Osteoblast (primary cell): Measurements from ENCODE around the gene UQCC5. TPM values are rescaled to one million over a fixed set of nuclear protein-coding genes. Genes with fewer than 3 reads are reported as not detected.

ENCODE experiments used
- DNase-seq: peaks from one replicate; pipeline ENCODE4 v3.0.0; 2011; ENCODE audit warnings: low spot score, mixed read lengths; ENCODE audit not compliant: insufficient read length; ENCODE audit errors: missing footprints
- H2AFZ ChIP-seq: 2 replicates; pipeline ENCODE4 v1.6.0; 2011; ENCODE audit warnings: mild to moderate bottlenecking, low read length
- H3K27ac ChIP-seq: 2 replicates; pipeline ENCODE4 v1.5.1; 2011; ENCODE audit warnings: mild to moderate bottlenecking, low read depth, low read length, moderate library complexity
- H3K27me3 ChIP-seq: 2 replicates; pipeline ENCODE4 v1.6.0; 2012; ENCODE audit warnings: mild to moderate bottlenecking, control low read depth, inconsistent platforms, low read length, moderate library complexity; ENCODE audit not compliant: insufficient read depth
- H3K36me3 ChIP-seq: 2 replicates; pipeline ENCODE4 v1.5.1; 2011; ENCODE audit warnings: mild to moderate bottlenecking, low read length, control low read depth, moderate library complexity; ENCODE audit not compliant: insufficient read depth
- H3K4me1 ChIP-seq: 2 replicates; pipeline ENCODE4 v1.5.1; 2011; ENCODE audit warnings: mild to moderate bottlenecking, low read length, control low read depth, moderate library complexity; ENCODE audit not compliant: insufficient read depth
- H3K4me2 ChIP-seq: 2 replicates; pipeline ENCODE4 v1.6.0; 2011; ENCODE audit warnings: mild to moderate bottlenecking, low read length; ENCODE audit not compliant: insufficient read depth
- H3K4me3 ChIP-seq: fragments of 200-600 bp; sonication (generic); 3 replicates; pipeline ENCODE4 v1.5.1; 2012; ENCODE audit warnings: mild to moderate bottlenecking, low read length, inconsistent platforms; ENCODE audit not compliant: insufficient read depth
- H3K79me2 ChIP-seq: 2 replicates; pipeline ENCODE4 v1.6.0; 2012; ENCODE audit warnings: mild to moderate bottlenecking, low read length, control low read depth, inconsistent platforms; ENCODE audit not compliant: insufficient read depth
- H3K9me3 ChIP-seq: 2 replicates; pipeline ENCODE4 v1.5.1; 2011; ENCODE audit warnings: low read depth, low read length, control low read depth
- H4K20me1 ChIP-seq: 2 replicates; pipeline ENCODE4 v1.6.0; 2012; ENCODE audit warnings: mild to moderate bottlenecking, low read length, control low read depth; ENCODE audit not compliant: insufficient read depth
- total RNA-seq: library from RNA; depleted of rRNA; stranded (reverse); fragments of >200 nt; gene quantifications from 2 replicates; pipeline ENCODE4 v1.2.3, GENCODE V29; 2012
- TF ChIP-seq, protein P1 (sequence below): IDR thresholded peaks from 2 replicates; pipeline ENCODE4 v1.5.1; 2011; ENCODE audit warnings: mild to moderate bottlenecking, low read depth, low read length, moderate library complexity; ENCODE audit errors: extremely low read depth

Gene UQCC5
- total RNA-seq, 1 donor, result 8.3 TPM

GRCh38 chr3:52521881-52522650, 14.3 kb upstream of the UQCC5 start:
- Histone ChIP-seq H3K9me3 (no peaks in the 10 kb centered on the region), H2AFZ (no peak overlapping the region), H3K27ac (no peak overlapping the region), H3K4me3 (no peak overlapping the region), H3K27me3 (no peaks in the 10 kb centered on the region), H3K4me2 (no peak overlapping the region), H3K36me3 (peaks cover 24% of the 10 kb centered on the region), H4K20me1 (peaks cover 3% of the 10 kb centered on the region), H3K4me1 (peaks cover 3% of the 10 kb centered on the region), H3K79me2 (no peaks in the 10 kb centered on the region)
- peak; percentile 79 for DNase-seq
- TF ChIP-seq, protein P1, sequence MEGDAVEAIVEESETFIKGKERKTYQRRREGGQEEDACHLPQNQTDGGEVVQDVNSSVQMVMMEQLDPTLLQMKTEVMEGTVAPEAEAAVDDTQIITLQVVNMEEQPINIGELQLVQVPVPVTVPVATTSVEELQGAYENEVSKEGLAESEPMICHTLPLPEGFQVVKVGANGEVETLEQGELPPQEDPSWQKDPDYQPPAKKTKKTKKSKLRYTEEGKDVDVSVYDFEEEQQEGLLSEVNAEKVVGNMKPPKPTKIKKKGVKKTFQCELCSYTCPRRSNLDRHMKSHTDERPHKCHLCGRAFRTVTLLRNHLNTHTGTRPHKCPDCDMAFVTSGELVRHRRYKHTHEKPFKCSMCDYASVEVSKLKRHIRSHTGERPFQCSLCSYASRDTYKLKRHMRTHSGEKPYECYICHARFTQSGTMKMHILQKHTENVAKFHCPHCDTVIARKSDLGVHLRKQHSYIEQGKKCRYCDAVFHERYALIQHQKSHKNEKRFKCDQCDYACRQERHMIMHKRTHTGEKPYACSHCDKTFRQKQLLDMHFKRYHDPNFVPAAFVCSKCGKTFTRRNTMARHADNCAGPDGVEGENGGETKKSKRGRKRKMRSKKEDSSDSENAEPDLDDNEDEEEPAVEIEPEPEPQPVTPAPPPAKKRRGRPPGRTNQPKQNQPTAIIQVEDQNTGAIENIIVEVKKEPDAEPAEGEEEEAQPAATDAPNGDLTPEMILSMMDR, result no peak

DNA sequence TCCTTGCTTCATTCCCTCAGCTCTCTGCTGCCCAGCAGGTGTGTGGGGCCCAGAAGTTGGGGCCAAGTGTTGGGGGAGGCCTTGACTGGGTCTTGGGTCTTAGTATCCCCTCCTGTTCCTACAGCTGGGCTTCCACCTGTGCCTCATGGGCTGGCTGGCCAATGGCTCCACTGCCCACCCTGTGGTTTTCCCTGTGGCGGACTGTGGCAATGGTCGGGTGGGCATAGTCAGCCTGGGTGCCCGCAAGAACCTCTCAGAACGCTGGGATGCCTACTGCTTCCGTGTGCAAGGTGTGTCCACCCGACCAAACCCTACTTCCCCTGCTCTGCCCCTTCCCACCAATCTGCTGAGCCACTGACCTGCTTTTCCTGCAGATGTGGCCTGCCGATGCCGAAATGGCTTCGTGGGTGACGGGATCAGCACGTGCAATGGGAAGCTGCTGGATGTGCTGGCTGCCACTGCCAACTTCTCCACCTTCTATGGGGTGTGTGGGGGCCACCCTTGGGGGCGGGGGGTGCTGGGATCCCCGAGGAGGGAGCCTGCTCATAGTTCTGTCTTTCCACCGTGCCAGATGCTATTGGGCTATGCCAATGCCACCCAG, 13.7 kb upstream of the UQCC5 start:
- no peaks in the 10 kb centered on the region for H3K27me3 ChIP-seq
- H3K4me2 ChIP-seq, result no peak overlapping the region
- no peaks in the 10 kb centered on the region for H3K79me2 ChIP-seq
- no peak overlapping the region for H2AFZ ChIP-seq
- H4K20me1 ChIP-seq, result peaks cover 3% of the 10 kb centered on the region
- peak overlapping the region; percentile 24 for H3K27ac ChIP-seq
- H3K4me3 ChIP-seq, result no peak overlapping the region
- H3K36me3 ChIP-seq, result peaks cover 30% of the 10 kb centered on the region
- H3K9me3 ChIP-seq, result no peaks in the 10 kb centered on the region
- peaks cover 3% of the 10 kb centered on the region for H3K4me1 ChIP-seq
- TF ChIP-seq, protein P1, result no peak
- peak; percentile 83 for DNase-seq

GRCh38 chr3:52523386-52524257, 12.8 kb upstream of the UQCC5 start:
- TF ChIP-seq, protein P1, result no peak
- peaks cover 3% of the 10 kb centered on the region for H3K4me1 ChIP-seq
- H3K9me3 ChIP-seq, result no peaks in the 10 kb centered on the region
- H3K36me3 ChIP-seq, result peaks cover 37% of the 10 kb centered on the region
- no peaks in the 10 kb centered on the region for H3K79me2 ChIP-seq
- peak overlapping the region; percentile 24 for H3K27ac ChIP-seq
- H2AFZ ChIP-seq, result no peak overlapping the region
- H4K20me1 ChIP-seq, result peaks cover 7% of the 10 kb centered on the region
- H3K4me2 ChIP-seq, result no peak overlapping the region
- no peaks in the 10 kb centered on the region for H3K27me3 ChIP-seq
- no peak overlapping the region for H3K4me3 ChIP-seq
- peak; percentile 91 for DNase-seq
